Breast epithelium (tissue), 4 donors: ENCODE measurements around the gene SLC25A5. TPM values are rescaled to one million over a fixed set of nuclear protein-coding genes. Genes with fewer than 3 reads are reported as not detected.

Experiments
- DNase-seq, 2 donors: peaks; one replicate each; pipeline ENCODE4 v3.0.0-alpha.2; 2019; ENCODE audit warnings: low spot score in 2 of 2
- H3K27ac ChIP-seq, 2 donors: fragments of 200-600 bp; sonication (generic) in 1 of 2; one replicate each; pipeline ENCODE4 v1.5.1; 2016 to 2019; ENCODE audit warnings: mild to moderate bottlenecking in 1 of 2
- H3K27me3 ChIP-seq, 2 donors: fragments of 200-600 bp; sonication (generic) in 1 of 2; one replicate each; pipeline versions ENCODE4 v1.5.1 to v1.6.0; 2017 to 2019; ENCODE audit warnings: control low read depth in 1 of 2, mild to moderate bottlenecking in 1 of 2
- H3K36me3 ChIP-seq: fragments of 200-600 bp; one replicate; pipeline ENCODE4 v1.5.1; 2019
- H3K4me1 ChIP-seq, 2 donors: fragments of 200-600 bp; sonication (generic); one replicate each; pipeline ENCODE4 v1.5.1; 2016 to 2019; ENCODE audit warnings: control low read depth in 1 of 2
- H3K4me3 ChIP-seq, 3 donors: fragments of 200-600 bp; sonication (generic); 1 replicate in 2 of 3; 2 replicates in 1 of 3; pipeline ENCODE4 v1.5.1; 2016 to 2019; ENCODE audit warnings: mild to moderate bottlenecking in 3 of 3, moderate library complexity in 2 of 3
- H3K9me3 ChIP-seq, 2 donors: fragments of 200-600 bp; sonication (generic) in 1 of 2; one replicate each; pipeline ENCODE4 v1.5.1; 2016 to 2019; ENCODE audit warnings: control low read depth in 1 of 2
- POLR2A ChIP-seq: fragments of 450-650 bp; IDR thresholded peaks from one replicate; pipeline ENCODE4 v1.6.1; 2016; ENCODE audit warnings: antibody characterized with exemption, mild to moderate bottlenecking, moderate library complexity
- POLR2AphosphoS5 ChIP-seq, 3 donors: sonication (generic); formaldehyde crosslinking; IDR thresholded peaks; one replicate each; pipeline ENCODE4 v1.6.1; 2017; ENCODE audit warnings: antibody characterized with exemption in 3 of 3
- intact Hi-C: fragments of 100-400 bp; cut with DNase I; formaldehyde crosslinking; loops from one replicate; pipeline ENCODE4 v1.15.1; 2023; ENCODE audit warnings: low total_unique reads
- total RNA-seq, 3 donors: library from RNA; depleted of rRNA; stranded (reverse); fragments of >200 nt; gene quantifications; one replicate each; pipeline ENCODE4 v1.1.0, GENCODE V29; 2016
- TF ChIP-seq, protein P1 (sequence below), 3 donors: fragments of 450-650 bp; IDR thresholded peaks; one replicate each; pipeline ENCODE4 v1.5.1; 2016 to 2017; ENCODE audit warnings: antibody characterized with exemption in 3 of 3, mild to moderate bottlenecking in 3 of 3, moderate library complexity in 3 of 3

The SLC25A5 gene
- total RNA-seq, result 100 to 1,000 TPM; 153 to 190 (median 164) TPM

DNA sequence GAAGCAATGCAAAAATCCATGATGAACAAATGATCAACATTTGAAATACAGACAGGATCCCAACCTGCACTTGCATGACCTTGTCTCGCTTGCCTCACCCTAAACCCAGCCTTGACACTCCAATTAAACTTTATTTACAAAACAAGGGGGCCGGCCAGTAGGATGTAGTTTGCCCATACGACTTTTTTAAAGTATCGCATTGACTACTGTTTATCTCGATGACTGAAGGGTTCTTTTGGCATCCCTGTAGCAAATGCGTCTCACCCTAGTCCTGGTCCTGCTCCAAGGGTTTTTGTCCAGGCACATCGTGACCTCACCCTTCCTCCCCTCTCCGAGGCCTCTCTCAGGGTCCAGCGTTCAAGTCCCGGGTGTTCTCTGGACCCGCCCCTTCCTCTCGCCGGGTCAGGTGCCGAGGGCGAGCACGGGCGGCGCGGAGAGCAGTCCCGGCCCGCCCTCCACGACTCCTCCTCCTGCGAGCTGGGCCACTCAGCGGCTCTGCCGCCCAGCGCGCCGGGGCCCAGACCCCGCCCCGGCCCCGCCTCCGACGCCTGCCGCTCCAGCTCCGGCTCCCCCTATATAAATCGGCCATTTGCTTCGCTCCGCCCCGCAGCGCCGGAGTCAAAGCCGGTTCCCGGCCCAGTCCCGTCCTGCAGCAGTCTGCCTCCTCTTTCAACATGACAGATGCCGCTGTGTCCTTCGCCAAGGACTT is at the start of gene SLC25A5:
SLC25A5 (plus strand) TSS at position 603 of the 709 bp plus-strand sequence; CDS start at position 675, 72 bp downstream.
- peak within 1 kb of the TSS; percentile 84 to 95 for H3K27ac ChIP-seq
- intact Hi-C loops, result loop anchor here (5.0 kb wide), 1 partner anchor 306 kb away; no protein-coding TSS in a partner anchor
- peaks cover 0 to 5% of the 10 kb centered on the region in 2 donors for H3K27me3 ChIP-seq
- no peaks in the 10 kb centered on the region for H3K9me3 ChIP-seq
- TF ChIP-seq, protein P1, sequence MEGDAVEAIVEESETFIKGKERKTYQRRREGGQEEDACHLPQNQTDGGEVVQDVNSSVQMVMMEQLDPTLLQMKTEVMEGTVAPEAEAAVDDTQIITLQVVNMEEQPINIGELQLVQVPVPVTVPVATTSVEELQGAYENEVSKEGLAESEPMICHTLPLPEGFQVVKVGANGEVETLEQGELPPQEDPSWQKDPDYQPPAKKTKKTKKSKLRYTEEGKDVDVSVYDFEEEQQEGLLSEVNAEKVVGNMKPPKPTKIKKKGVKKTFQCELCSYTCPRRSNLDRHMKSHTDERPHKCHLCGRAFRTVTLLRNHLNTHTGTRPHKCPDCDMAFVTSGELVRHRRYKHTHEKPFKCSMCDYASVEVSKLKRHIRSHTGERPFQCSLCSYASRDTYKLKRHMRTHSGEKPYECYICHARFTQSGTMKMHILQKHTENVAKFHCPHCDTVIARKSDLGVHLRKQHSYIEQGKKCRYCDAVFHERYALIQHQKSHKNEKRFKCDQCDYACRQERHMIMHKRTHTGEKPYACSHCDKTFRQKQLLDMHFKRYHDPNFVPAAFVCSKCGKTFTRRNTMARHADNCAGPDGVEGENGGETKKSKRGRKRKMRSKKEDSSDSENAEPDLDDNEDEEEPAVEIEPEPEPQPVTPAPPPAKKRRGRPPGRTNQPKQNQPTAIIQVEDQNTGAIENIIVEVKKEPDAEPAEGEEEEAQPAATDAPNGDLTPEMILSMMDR (IDR thresholded peaks at IDR 0.05), result no peak
- peak; percentile 77 to 80 (median 80) for TF ChIP-seq POLR2AphosphoS5 (IDR thresholded peaks at IDR 0.05)
- peak; percentile 17 for TF ChIP-seq POLR2A
- no peaks in the 10 kb centered on the region for H3K36me3 ChIP-seq
- no peaks in the 10 kb centered on the region for H3K4me1 ChIP-seq
- DNase-seq, result peak; percentile 67 to 72
- H3K4me3 ChIP-seq, result peak within 1 kb of the TSS; percentile 73 to 79 (median 75)

DNA sequence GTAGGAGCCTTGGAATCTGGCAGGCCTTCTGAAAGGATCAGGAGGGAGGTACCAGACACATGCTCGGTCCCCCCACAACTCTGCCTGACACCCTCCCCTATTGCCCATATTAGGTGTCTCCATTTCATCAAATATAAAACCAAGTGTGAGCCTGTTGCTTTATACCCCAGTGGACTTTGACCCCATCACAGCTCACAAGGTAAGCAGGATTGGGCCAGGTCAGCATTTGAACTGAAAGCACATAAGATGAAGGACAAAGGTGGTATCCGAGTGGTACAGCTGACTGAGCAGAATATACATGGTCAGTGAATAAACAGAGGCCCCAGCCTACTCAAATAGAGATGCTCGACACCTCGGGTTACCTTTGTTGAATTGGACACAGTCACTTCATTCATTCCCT is 49.1 kb upstream of the SLC25A5 start:
- Histone ChIP-seq H3K9me3 (no peaks in the 10 kb centered on the region), H3K36me3 (no peaks in the 10 kb centered on the region), H3K4me3 (no peak overlapping the region), H3K27me3 (peaks cover 0 to 9% of the 10 kb centered on the region in 2 donors), H3K4me1 (no peaks in the 10 kb centered on the region), H3K27ac (no peak overlapping the region)
- DNase-seq, result no peak
- TF ChIP-seq, protein P1 (IDR thresholded peaks at IDR 0.05), result no peak
- no peak for TF ChIP-seq POLR2A
- no peak for TF ChIP-seq POLR2AphosphoS5 (IDR thresholded peaks at IDR 0.05)
- intact Hi-C loops, result no loop called here

DNA sequence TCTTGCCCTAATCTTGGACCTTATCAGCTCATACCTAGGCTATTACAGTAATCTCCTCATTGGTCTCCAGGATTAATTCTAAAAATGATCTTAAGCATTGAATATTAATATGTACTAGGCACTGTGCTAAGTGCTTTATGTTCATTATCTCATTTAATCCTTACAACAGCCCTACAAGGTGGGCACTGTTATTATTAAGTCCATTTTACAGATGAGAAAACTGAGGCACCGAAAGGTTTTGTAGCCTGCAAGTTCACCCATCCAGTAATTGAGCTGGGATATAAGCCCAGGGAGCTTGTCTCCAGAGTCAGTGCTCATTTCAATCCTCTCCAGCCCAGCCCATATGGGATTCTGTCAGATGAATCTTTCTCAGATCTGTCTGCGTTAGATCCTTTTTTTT is 48.3 kb upstream of the SLC25A5 start:
- no peak for DNase-seq
- H3K4me3 ChIP-seq, result no peak overlapping the region
- TF ChIP-seq POLR2AphosphoS5 (IDR thresholded peaks at IDR 0.05) (no peak), POLR2A (no peak)
- TF ChIP-seq, protein P1 (IDR thresholded peaks at IDR 0.05), result no peak
- H3K27ac ChIP-seq, result no peak overlapping the region
- peaks cover 0 to 9% of the 10 kb centered on the region in 2 donors for H3K27me3 ChIP-seq
- H3K9me3 ChIP-seq, result no peaks in the 10 kb centered on the region
- intact Hi-C loops, result no loop called here
- no peaks in the 10 kb centered on the region for H3K4me1 ChIP-seq
- H3K36me3 ChIP-seq, result no peaks in the 10 kb centered on the region

DNA sequence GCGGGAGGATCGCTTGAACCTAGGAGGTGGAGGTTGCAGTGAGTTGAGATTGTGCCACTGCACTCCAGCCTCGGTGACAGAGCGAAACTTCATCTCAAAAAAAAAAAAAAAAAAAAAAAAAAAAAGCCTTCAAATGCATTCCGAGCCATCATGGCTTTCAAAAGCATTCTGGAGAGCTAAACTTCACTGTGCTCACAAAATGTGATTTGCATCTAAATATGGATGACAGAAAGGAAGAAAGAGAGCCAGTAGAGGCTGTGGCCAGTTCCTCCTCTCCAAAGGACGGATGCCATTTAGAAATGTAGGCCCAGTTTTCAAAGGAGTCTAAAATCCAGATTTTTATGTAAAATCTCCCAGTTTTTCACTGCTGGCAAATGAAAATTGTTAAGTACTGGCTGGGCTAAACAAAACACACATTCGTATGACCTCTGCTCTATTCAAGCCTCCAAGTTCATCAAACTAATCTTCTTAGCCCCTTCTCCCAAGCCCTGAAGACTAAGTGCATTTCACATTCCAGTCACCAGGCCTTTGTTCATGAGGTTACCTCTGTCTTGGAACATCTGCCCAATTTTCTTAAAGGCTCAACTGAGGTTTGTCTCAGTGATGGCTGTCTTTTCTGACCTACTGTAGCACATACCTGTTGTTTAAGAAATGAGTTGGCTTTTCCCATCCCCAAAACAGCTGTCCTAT is 47.1 kb upstream of the SLC25A5 start:
- no peak for DNase-seq
- TF ChIP-seq POLR2A (no peak), POLR2AphosphoS5 (IDR thresholded peaks at IDR 0.05) (no peak)
- TF ChIP-seq, protein P1 (IDR thresholded peaks at IDR 0.05), result no peak
- intact Hi-C loops, result no loop called here
- no peaks in the 10 kb centered on the region for H3K4me1 ChIP-seq
- no peaks in the 10 kb centered on the region for H3K36me3 ChIP-seq
- H3K9me3 ChIP-seq, result no peaks in the 10 kb centered on the region
- no peak overlapping the region for H3K4me3 ChIP-seq
- H3K27ac ChIP-seq, result no peak overlapping the region
- H3K27me3 ChIP-seq, result peaks cover 0 to 5% of the 10 kb centered on the region in 2 donors

DNA sequence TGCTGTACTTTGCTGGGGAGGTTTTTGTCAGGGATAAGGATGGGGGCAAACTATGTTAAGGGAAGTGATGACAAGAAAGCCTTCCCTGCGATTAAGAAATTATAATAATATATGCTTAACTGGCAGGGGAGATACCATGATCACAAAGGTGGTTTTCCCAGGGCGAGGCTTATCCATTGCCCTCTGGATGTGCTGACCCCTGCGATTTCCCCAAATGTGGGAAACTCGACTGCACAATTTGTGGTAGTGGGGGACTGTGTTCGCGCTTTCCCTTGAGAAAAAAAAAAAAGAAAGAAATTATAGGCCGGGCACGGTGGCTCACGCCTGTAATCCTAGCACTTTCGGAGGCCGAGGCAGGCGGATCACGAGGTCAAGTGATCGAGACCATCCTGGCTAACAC is 44.6 kb upstream of the SLC25A5 start:
- no peak overlapping the region for H3K27ac ChIP-seq
- DNase-seq, result no peak
- intact Hi-C loops, result no loop called here
- no peaks in the 10 kb centered on the region for H3K4me1 ChIP-seq
- no peak for TF ChIP-seq POLR2AphosphoS5 (IDR thresholded peaks at IDR 0.05)
- no peak for TF ChIP-seq POLR2A
- TF ChIP-seq, protein P1 (IDR thresholded peaks at IDR 0.05), result no peak
- peaks cover 0 to 3% of the 10 kb centered on the region in 2 donors for H3K27me3 ChIP-seq
- no peaks in the 10 kb centered on the region for H3K9me3 ChIP-seq
- no peak overlapping the region for H3K4me3 ChIP-seq
- no peaks in the 10 kb centered on the region for H3K36me3 ChIP-seq
